Peyer's patch (tissue), 4 donors: ENCODE results near the gene IMMP2L.

ENCODE experiments used
- POLR2A ChIP-seq, 2 donors: fragments of 450-650 bp; IDR thresholded peaks; one replicate each; pipeline ENCODE4 v1.5.1; 2017; ENCODE audit warnings: antibody characterized with exemption in 2 of 2, mild to moderate bottlenecking in 2 of 2, moderate library complexity in 2 of 2
- TF ChIP-seq, protein P1 (sequence below), 6 experiments: fragments of 450-650 bp in 4 of 6; fragments of 200-600 bp in 2 of 6; sonication (generic) in 1 of 6; IDR thresholded peaks; one replicate each; pipeline ENCODE4 v1.5.1; 2017 to 2019; ENCODE audit warnings: antibody characterized with exemption in 6 of 6, mild to moderate bottlenecking in 3 of 6, moderate library complexity in 1 of 6

DNA sequence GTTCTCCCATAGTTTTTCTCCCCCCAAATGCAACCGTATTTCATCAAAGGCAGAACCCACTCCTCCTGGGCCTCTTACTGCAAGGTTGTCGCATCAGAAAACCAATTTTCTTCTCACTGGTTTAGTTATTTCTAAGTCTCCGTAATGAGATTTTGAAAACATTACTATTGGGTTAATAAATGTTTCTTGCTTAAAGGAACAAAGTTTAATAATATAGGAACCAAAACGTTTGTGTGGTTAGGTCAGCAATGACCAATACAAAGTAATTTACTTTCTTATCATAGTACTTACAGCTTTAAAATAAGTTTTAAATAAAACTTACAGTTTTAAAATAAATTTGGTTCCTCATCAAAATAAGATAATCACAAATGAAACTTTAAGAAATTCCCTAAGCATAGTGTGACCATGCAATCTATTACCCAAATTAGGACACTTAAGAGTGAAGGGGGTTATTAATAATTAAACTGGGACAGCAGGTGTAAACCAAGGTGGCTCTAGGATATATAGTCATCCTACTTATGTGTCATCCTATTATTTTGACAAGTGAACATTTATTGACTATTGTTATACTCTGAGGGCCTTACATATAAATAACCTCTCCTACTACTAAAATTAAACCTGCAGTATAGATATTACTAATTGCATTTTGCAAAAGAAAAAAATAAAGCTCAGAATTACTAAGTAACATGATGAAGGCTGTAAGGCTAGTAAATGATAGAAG, 886.7 kb downstream of the IMMP2L start:
- TF ChIP-seq, protein P1, sequence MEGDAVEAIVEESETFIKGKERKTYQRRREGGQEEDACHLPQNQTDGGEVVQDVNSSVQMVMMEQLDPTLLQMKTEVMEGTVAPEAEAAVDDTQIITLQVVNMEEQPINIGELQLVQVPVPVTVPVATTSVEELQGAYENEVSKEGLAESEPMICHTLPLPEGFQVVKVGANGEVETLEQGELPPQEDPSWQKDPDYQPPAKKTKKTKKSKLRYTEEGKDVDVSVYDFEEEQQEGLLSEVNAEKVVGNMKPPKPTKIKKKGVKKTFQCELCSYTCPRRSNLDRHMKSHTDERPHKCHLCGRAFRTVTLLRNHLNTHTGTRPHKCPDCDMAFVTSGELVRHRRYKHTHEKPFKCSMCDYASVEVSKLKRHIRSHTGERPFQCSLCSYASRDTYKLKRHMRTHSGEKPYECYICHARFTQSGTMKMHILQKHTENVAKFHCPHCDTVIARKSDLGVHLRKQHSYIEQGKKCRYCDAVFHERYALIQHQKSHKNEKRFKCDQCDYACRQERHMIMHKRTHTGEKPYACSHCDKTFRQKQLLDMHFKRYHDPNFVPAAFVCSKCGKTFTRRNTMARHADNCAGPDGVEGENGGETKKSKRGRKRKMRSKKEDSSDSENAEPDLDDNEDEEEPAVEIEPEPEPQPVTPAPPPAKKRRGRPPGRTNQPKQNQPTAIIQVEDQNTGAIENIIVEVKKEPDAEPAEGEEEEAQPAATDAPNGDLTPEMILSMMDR (IDR thresholded peaks at IDR 0.05) = no peak
- TF ChIP-seq POLR2A (IDR thresholded peaks at IDR 0.05) = no peak
